DMS 273 treated with DMSO at 0.1 percent for 48 hours (cell line): ENCODE results near the gene SSR1.

Source experiments
- DNase-seq: peaks from one replicate; lab custom pipeline; 2025; lab: John Stamatoyannopoulos, UW

SSR1 gene

GRCh38 chr6:7257521-7258230, 55.3 kb downstream of the SSR1 start:
- no peak for DNase-seq

- DNase-seq: no peak
Observed at GRCh38 chr6:7256785-7257184, 56.2 kb downstream of the SSR1 start.

GRCh38 chr6:7255918-7256317, 57.1 kb downstream of the SSR1 start:
- DNase-seq: no peak

GRCh38 chr6:7254980-7255835, 57.8 kb downstream of the SSR1 start:
- DNase-seq: no peak

GRCh38 chr6:7252390-7252789, 60.6 kb downstream of the SSR1 start:
- DNase-seq: no peak

- no peak for DNase-seq
Observed at GRCh38 chr6:7251646-7252260, 61.2 kb downstream of the SSR1 start.

GRCh38 chr6:7250812-7251211, 62.2 kb downstream of the SSR1 start:
- no peak for DNase-seq

- DNase-seq: no peak
Observed at GRCh38 chr6:7249946-7250643, 62.9 kb downstream of the SSR1 start.

- DNase-seq: no peak
Observed at GRCh38 chr6:7249391-7249790, 63.6 kb downstream of the SSR1 start.

- no peak for DNase-seq
Observed at GRCh38 chr6:7247828-7248227, 65.2 kb downstream of the SSR1 start.

- no peak for DNase-seq
Observed at GRCh38 chr6:7247179-7247456, 65.9 kb downstream of the SSR1 start.

GRCh38 chr6:7246401-7247178, 66.4 kb downstream of the SSR1 start:
- no peak for DNase-seq

GRCh38 chr6:7245668-7246393, 67.2 kb downstream of the SSR1 start:
- no peak for DNase-seq

GRCh38 chr6:7243179-7243981, 69.6 kb downstream of the SSR1 start:
- DNase-seq: peak; percentile 5

- no peak for DNase-seq
Observed at GRCh38 chr6:7242835-7243178, 70.2 kb downstream of the SSR1 start.

GRCh38 chr6:7241709-7242645, 71.0 kb downstream of the SSR1 start:
- no peak for DNase-seq

GRCh38 chr6:7241160-7241559, 71.8 kb downstream of the SSR1 start:
- DNase-seq: no peak

- DNase-seq: no peak
Observed at GRCh38 chr6:7240351-7240750, 72.6 kb downstream of the SSR1 start.

GRCh38 chr6:7239590-7239948, 73.4 kb downstream of the SSR1 start:
- no peak for DNase-seq
